Measurements from ENCODE around the gene ACOT2. TPM values are rescaled to one million over a fixed set of nuclear protein-coding genes. Genes with fewer than 3 reads are reported as not detected.
A peak's percentile ranks its signal among the peaks of the same experiment; 100 is the strongest.
"Not testable (repeated sequence)": the region's sequence is repeated elsewhere in the genome, so short reads cannot be mapped to it uniquely, and the experiment has no call there.

The ACOT2 gene
- total and polyA plus RNA-seq, 12 donors, result 26.0 to 310 (median 73.4) TPM

- intact Hi-C loops (cut with DNase I), result no loop called here
- WGBS, 4 donors, result 52 to 64% (median 57%) methylated on average over 3 of the region's 3 CpGs
Observed at GRCh38 chr14:73576391-73576790, 7.4 kb downstream of the ACOT2 start.

GRCh38 chr14:73577214-73577613 lies 8.2 kb downstream of the ACOT2 start:
- intact Hi-C loops (cut with DNase I), result not testable (repeated sequence)
- 93 to 100% (median 100%) methylated on average over 1 to 2 of the region's 2 CpGs for WGBS, 4 donors

More at GRCh38 chr14:73576391-73576790, 7.4 kb downstream of the ACOT2 start:
- H3K27ac ChIP-seq, result peak overlapping the region in 3 of 5 donors; percentile 19 to 41 (median 30)
- no peak for TF ChIP-seq CTCF (IDR thresholded peaks at IDR 0.05)
- TF ChIP-seq POLR2A (IDR thresholded peaks at IDR 0.05), result no peak
- H3K4me3 ChIP-seq, result no peak overlapping the region
- H3K9me3 ChIP-seq (replicated peaks in 1 of 3), result no peaks in the 10 kb centered on the region
- peak; percentile 45 to 76 (median 64) for DNase-seq
- H3K27me3 ChIP-seq, result no peaks in the 10 kb centered on the region
- H3K4me1 ChIP-seq (replicated peaks in 1 of 2), result peaks cover 0 to 5% of the 10 kb centered on the region in 2 donors
- H3K36me3 ChIP-seq (replicated peaks in 1 of 2), result peaks cover 0 to 4% of the 10 kb centered on the region in 2 donors

GRCh38 chr14:73582102-73582979 lies 13.3 kb downstream of the ACOT2 start:
- H3K4me3 ChIP-seq; intact Hi-C loops (cut with DNase I); H3K27me3 ChIP-seq; H3K36me3 ChIP-seq (replicated peaks in 1 of 2); H3K9me3 ChIP-seq (replicated peaks in 1 of 3); H3K4me1 ChIP-seq (replicated peaks in 1 of 2): not testable (repeated sequence)
- DNase-seq, result peak in 4 of 7 donors; percentile 27 to 45 (median 36)
- WGBS, 4 donors, result 74 to 85% (median 82%) methylated on average over 10 of the region's 11 CpGs
- peak overlapping the region in 2 of 5 donors; percentile 34 to 67 for H3K27ac ChIP-seq

More at GRCh38 chr14:73577214-73577613, 8.2 kb downstream of the ACOT2 start:
- H3K27ac ChIP-seq, result peak overlapping the region in 2 of 5 donors; percentile 37 to 41
- H3K9me3 ChIP-seq (replicated peaks in 1 of 3); H3K4me1 ChIP-seq (replicated peaks in 1 of 2); H3K36me3 ChIP-seq (replicated peaks in 1 of 2); DNase-seq; H3K27me3 ChIP-seq; H3K4me3 ChIP-seq: not testable (repeated sequence)

GRCh38 chr14:73588695-73589094 lies 19.7 kb downstream of the ACOT2 start:
- WGBS, 4 donors, result 80 to 97% (median 92%) methylated on average over 1 of the region's 1 CpG
- TF ChIP-seq POLR2A (IDR thresholded peaks at IDR 0.05) (no peak), CTCF (IDR thresholded peaks at IDR 0.05) (no peak)

GRCh38 chr14:73589116-73589515 lies 20.1 kb downstream of the ACOT2 start:
- TF ChIP-seq CTCF (IDR thresholded peaks at IDR 0.05) (no peak), POLR2A (IDR thresholded peaks at IDR 0.05) (no peak)
- intact Hi-C loops (cut with DNase I), result no loop called here
- H3K36me3 ChIP-seq (replicated peaks in 1 of 2), result no peaks in the 10 kb centered on the region
- no peaks in the 10 kb centered on the region for H3K4me1 ChIP-seq (replicated peaks in 1 of 2)
- H3K4me3 ChIP-seq, result no peak overlapping the region
- DNase-seq, result no peak
- H3K27me3 ChIP-seq, result no peaks in the 10 kb centered on the region
- H3K9me3 ChIP-seq (replicated peaks in 1 of 3), result no peaks in the 10 kb centered on the region
- WGBS, 4 donors, result 80 to 88% (median 82%) methylated on average over 4 of the region's 4 CpGs
- H3K27ac ChIP-seq, result no peak overlapping the region

More at GRCh38 chr14:73588695-73589094, 19.7 kb downstream of the ACOT2 start:
- Histone ChIP-seq H3K4me1 (replicated peaks in 1 of 2) (no peaks in the 10 kb centered on the region), H3K27me3 (no peaks in the 10 kb centered on the region), H3K9me3 (replicated peaks in 1 of 3) (no peaks in the 10 kb centered on the region), H3K4me3 (no peak overlapping the region), H3K27ac (no peak overlapping the region), H3K36me3 (replicated peaks in 1 of 2) (no peaks in the 10 kb centered on the region)
- no peak for DNase-seq
- intact Hi-C loops (cut with DNase I), result no loop called here

GRCh38 chr14:73590673-73591004 lies 21.6 kb downstream of the ACOT2 start:
- H3K9me3 ChIP-seq (replicated peaks in 1 of 3); intact Hi-C loops (cut with DNase I); H3K27me3 ChIP-seq; H3K27ac ChIP-seq; H3K4me3 ChIP-seq; H3K36me3 ChIP-seq (replicated peaks in 1 of 2); H3K4me1 ChIP-seq (replicated peaks in 1 of 2); DNase-seq: not testable (repeated sequence)
- 93 to 96% (median 95%) methylated on average over 7 to 32 of the region's 32 CpGs for WGBS, 4 donors

Measured in adrenal gland (tissue), 12 donors.